LNCaP clone FGC (cell line): Measurements from ENCODE around the gene ABLIM1.

Source experiments
- DNase-seq: peaks from one replicate; pipeline ENCODE4 v3.0.0-alpha.2; 2011; ENCODE audit warnings: low read depth
- H3K4me3 ChIP-seq: 2 replicates; pipeline ENCODE4 v1.5.1; 2011; ENCODE audit warnings: mild to moderate bottlenecking, low read depth, low read length, control low read depth
- TF ChIP-seq, protein P1 (sequence below): IDR thresholded peaks from 2 replicates; pipeline ENCODE4 v1.5.1; 2012; ENCODE audit warnings: mild to moderate bottlenecking; ENCODE audit not compliant: control insufficient read depth, insufficient read depth; ENCODE audit errors: extremely low read depth

Gene ABLIM1

DNA sequence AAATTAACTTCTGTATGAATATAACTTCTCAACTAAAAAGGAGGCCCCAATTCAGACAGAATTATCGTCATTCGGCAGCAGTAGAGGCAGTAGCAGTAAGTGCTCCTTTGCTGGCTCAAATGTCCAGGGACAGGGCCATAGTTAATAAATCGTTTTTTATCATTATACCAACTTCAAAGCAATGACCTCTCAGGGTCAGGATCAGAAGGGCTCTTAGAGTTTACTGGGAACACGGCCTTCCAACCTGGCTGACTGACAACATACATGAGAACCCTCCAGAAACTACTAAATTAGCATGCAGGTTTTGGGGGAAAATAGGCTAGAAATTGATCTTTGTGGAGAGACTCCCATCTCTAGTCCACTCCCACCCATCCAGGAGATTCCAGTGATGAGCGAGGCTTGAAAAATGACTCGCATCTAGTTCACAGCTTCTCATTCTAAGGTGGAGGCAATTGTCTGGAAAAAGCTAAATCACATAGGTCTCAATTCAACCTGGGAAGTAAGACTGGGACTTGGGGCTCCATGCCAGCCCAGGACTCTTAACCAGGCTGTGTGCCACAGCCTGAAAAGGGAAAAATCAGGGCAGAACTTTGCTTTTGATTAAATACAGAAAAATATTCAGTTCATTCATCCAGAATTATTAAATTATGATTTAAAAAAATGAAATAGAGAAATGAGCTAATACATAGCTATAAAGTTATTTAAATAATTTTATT, 84.6 kb downstream of the ABLIM1 start:
- no peak for DNase-seq
- no peak overlapping the region for H3K4me3 ChIP-seq
- TF ChIP-seq, protein P1, sequence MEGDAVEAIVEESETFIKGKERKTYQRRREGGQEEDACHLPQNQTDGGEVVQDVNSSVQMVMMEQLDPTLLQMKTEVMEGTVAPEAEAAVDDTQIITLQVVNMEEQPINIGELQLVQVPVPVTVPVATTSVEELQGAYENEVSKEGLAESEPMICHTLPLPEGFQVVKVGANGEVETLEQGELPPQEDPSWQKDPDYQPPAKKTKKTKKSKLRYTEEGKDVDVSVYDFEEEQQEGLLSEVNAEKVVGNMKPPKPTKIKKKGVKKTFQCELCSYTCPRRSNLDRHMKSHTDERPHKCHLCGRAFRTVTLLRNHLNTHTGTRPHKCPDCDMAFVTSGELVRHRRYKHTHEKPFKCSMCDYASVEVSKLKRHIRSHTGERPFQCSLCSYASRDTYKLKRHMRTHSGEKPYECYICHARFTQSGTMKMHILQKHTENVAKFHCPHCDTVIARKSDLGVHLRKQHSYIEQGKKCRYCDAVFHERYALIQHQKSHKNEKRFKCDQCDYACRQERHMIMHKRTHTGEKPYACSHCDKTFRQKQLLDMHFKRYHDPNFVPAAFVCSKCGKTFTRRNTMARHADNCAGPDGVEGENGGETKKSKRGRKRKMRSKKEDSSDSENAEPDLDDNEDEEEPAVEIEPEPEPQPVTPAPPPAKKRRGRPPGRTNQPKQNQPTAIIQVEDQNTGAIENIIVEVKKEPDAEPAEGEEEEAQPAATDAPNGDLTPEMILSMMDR, result no peak

DNA sequence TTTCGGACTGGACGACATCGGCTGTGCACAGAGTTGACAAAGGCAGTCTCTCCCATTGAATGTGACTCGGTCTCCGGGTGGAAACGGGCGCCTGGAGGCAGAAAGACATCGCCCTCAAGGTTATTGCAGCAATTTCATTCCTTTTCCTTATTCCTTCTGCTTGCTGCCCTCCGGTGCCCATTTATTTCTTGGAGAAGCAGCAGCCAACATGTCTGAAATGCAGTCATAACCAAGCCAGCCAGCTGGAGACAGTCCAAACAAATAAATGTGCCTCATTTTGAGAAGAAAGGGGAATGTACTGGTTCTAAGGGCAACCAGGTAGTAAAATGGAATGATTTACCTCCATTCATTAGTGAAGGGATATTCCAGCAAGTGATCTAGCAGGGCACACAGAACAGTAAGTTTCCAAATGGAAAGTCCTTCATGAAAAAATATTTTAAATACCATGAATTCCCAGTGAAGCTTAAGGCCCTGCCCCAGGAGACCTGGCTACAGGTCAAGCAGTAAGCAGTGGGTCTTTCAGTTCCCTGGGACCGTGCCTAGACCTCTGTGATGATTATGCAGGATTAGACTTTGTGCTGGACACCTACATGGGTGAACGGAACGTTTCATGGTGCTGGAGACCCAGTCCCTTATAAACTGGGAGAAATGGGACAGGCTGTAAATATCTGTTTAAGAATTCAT, 86.6 kb downstream of the ABLIM1 start:
- TF ChIP-seq, protein P1, result no peak
- no peak overlapping the region for H3K4me3 ChIP-seq
- no peak for DNase-seq

DNA sequence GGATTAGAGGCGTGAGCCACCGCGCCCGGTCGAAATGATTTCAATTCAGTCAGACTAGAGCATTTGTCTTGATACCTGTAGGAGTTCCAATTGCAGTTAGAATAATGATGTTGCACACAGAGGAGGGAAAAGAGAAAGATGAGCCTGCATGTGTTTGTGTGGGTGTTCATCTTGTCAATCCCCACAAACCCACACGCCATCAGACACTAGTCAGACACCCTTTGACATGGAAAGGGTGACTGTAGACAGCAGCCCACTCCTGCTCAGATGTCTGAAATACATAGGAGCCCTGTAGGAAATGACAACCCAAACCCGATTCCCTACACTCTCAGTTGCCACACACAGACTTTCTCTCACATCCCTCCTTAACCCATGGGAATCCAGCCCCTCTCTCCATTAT, 92.0 kb downstream of the ABLIM1 start:
- TF ChIP-seq, protein P1, result no peak
- no peak for DNase-seq

DNA sequence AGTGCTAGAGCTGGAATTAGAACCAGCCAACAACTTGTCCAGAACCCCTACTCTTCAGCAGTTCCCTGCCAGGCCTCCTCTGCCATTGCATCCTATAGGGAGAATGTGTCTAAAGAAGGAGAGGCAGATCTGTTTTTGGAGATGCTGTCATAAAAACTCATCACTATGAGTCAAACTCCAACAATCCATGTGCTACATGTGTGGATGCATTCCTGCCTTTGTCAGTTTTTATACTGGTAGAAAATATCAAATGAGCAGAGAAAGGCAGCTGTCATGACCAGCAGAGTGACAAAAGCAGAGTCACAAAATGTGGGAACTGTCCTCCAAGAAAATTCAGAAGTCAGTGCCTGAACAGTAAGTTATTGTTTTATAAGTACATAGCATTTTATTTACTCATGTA, 93.0 kb downstream of the ABLIM1 start:
- no peak for DNase-seq
- TF ChIP-seq, protein P1, result no peak
- no peak overlapping the region for H3K4me3 ChIP-seq

More for the DNA sequence above, 92.0 kb downstream of the ABLIM1 start:
- H3K4me3 ChIP-seq, result no peak overlapping the region

DNA sequence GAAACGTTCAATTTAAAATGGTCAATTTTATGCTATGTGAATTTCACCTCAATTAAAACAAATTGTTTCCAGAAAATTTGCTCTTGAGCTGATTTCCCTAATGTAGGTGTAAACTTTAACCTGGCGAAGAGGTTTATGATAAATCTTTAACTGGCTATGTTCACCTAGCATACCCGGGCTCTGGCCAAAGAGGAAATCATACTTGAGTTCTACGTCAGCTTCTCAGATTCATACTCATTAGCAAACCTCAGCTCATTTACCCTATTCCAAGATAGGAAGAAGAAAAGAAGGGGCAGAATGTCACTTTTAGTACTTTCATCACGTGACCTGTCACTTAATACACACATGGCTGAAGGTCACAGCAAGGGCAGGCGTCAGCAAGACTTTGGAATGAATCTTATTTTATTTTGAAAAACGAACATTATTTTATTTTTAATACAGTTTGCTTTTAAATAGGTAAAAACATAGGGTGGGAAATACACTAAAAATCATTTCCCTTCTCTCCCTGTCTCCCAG, 97.0 kb downstream of the ABLIM1 start:
- no peak overlapping the region for H3K4me3 ChIP-seq
- no peak for DNase-seq
- TF ChIP-seq, protein P1, result no peak

DNA sequence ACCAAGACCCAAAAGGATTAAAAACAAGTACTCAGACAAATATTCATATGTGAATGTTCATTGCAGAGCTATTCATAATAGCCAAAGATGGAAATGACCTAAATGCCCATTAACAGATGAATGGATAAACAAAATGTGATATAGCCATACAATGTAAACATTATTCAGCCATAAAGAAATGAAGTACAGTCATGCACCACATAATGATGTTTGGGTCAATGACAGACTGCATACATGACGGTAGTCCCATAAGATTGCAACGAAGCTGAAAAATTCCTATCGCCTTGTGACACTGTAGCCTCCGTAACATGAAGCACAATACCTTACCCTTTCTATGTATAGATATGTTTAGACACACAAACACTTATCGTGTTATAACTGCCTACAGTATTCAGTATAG, 97.9 kb downstream of the ABLIM1 start:
- DNase-seq, result no peak
- H3K4me3 ChIP-seq, result no peak overlapping the region
- TF ChIP-seq, protein P1, result no peak
